Measurements from ENCODE around the gene FBXO44.

DNA sequence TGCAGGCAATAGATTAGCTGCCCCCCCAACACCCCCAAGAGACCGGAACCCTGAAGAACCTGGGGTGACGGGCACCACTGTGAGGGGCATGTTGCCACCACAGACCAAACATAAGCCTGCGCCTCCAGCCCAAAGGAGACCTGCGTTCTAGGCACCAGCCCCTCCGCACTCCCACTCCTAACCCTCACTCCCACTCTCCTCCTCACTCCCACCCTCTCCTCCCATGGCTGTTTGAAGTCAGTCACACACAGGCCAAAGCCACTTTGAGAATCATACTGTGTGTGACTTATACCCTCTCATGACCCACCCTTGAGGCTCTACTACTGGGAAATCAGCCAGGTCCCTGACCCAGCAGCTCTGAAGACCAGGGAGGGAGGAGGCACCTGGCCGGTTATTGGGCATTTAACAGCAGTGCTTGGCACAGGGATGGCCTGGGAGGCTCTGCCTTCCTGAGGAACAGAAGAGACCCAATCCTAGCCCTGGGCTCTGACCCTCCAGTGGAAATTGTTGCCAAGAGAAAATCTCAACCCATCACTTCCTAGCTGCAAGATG lies 44.0 kb upstream of the FBXO44 start:
- TF ChIP-seq MAZ (IDR thresholded peaks at IDR 0.05; ENCODE audit: borderline replicate concordance, low read depth, low read length) (no peak), MYC (IDR thresholded peaks at IDR 0.05; ENCODE audit: borderline replicate concordance, low read length) (no peak)
